ENCODE data around the gene SPI1. TPM values are rescaled to one million over a fixed set of nuclear protein-coding genes. Genes with fewer than 3 reads are reported as not detected.

SPI1 gene
- not detected in 2 replicates for polyA plus RNA-seq (2011; rRNA removed)
- polyA plus RNA-seq (2012; cell fraction: cytosol; rRNA removed), result 0.07 and 0.09 TPM in 2 replicates
- 0.28 TPM in 1 of 2 replicates, not detected in the other for polyA plus RNA-seq (2012; cell fraction: nucleus; rRNA removed)
- polyA plus RNA-seq (2017; fragmentation: RNase III; extraction: RNeasy Plus Mini Kit Qiagen cat#74134 plus additional on column Dnase treatment), result 0.07 to 0.21 TPM (median 0.14 TPM) in 3 replicates
- not detected in 2 replicates for polyA minus RNA-seq (2011; rRNA and poly(A)+ RNA removed)

GRCh38 chr11:47378010-47378835 is at the start of gene SPI1:
Gene SPI1, minus strand, starts transcription at chr11:47378547. Its CDS starts 194 bp downstream, at chr11:47378353.
- Histone ChIP-seq H3K4me2 (no peak within 1 kb of the TSS), H3K27ac (no peak within 1 kb of the TSS), H3K4me1 (peaks cover 21% of the 10 kb centered on the region), H3K9me3 (no peaks in the 10 kb centered on the region), H3K4me3 (no peak within 1 kb of the TSS)
- TF ChIP-seq CEBPB (IDR thresholded peaks at IDR 0.05) (no peak), CHD4 (IDR thresholded peaks at IDR 0.05; ENCODE audit: borderline replicate concordance) (no peak), HOXB5 (CRISPR knock-in tag; IDR thresholded peaks at IDR 0.05) (no peak), NR3C1 (IDR thresholded peaks at IDR 0.05) (no peak), HOXB13 (CRISPR knock-in tag; IDR thresholded peaks at IDR 0.05; ENCODE audit: low read depth) (no peak), POLR2AphosphoS2 (conservative IDR thresholded peaks at IDR 0.05; ENCODE audit: low read length) (no peak), HES2 (IDR thresholded peaks at IDR 0.05) (no peak), E2F6 (IDR thresholded peaks at IDR 0.05; ENCODE audit: borderline replicate concordance, low read depth) (no peak), NPAS2 (CRISPR knock-in tag; IDR thresholded peaks at IDR 0.05; ENCODE audit: borderline replicate concordance) (no peak), HOXA7 (CRISPR knock-in tag; IDR thresholded peaks at IDR 0.05) (no peak)
- POLR2A ChIA-PET, result no interaction called here
- CTCF ChIA-PET, result interaction anchor here (1.1 to 2.4 kb wide), 3 partner anchors 9 to 34 kb away, joined by 3 to 8 read pairs (median 6); no protein-coding TSS in a partner anchor
- ATAC-seq (no peak), DNase-seq (ENCODE audit: low read depth in 1 of 2, low spot score in 1 of 2) (no peak), FAIRE-seq (no peak)
- 83% methylated on average over 17 of the region's 31 CpGs for WGBS (ENCODE audit: missing lambda C conversion rate)

GRCh38 chr11:47426062-47426956 is 48.0 kb upstream of the SPI1 start, which contains the start of gene PSMC3:
Gene PSMC3, minus strand, starts transcription at chr11:47426439. Its CDS starts 160 bp downstream, at chr11:47426279.
- H3K4me2 ChIP-seq, result peak within 1 kb of the TSS; percentile 96
- FAIRE-seq (no peak), DNase-seq (ENCODE audit: low read depth in 1 of 2, low spot score in 1 of 2) (peak; percentile 92 to 97), ATAC-seq (peak; percentile 92 to 94)
- ChIA-PET CTCF (interaction anchor here (0.8 to 8.1 kb wide), 5 partner anchors 8 to 52 kb away, joined by 4 to 75 read pairs (median 4); partner anchors contain the start of gene SLC39A13), POLR2A (interaction anchor here (0.6 to 1.4 kb wide), 7 partner anchors 10 to 152 kb away, joined by 3 to 6 read pairs (median 4); no protein-coding TSS in a partner anchor)
- H3K9me3 ChIP-seq, result no peaks in the 10 kb centered on the region
- peak within 1 kb of the TSS; percentile 68 for H3K4me3 ChIP-seq
- 1% methylated on average over 46 of the region's 62 CpGs for WGBS (ENCODE audit: missing lambda C conversion rate)
- peaks cover 14% of the 10 kb centered on the region for H3K4me1 ChIP-seq
- peak within 1 kb of the TSS; percentile 88 to 92 for H3K27ac ChIP-seq
- 0 out of 2 replicates have a peak, but pooled peaks have one; percentile 22 for TF ChIP-seq HEYL (CRISPR knock-in tag; IDR thresholded peaks at IDR 0.05)
- TF ChIP-seq E2F6 (IDR thresholded peaks at IDR 0.05; ENCODE audit: borderline replicate concordance, low read depth), result no peak
- peak; percentile 74; the same call in 1 of the 2 replicates for TF ChIP-seq FOSB (CRISPR knock-in tag; IDR thresholded peaks at IDR 0.05)
- TF ChIP-seq REST (IDR thresholded peaks at IDR 0.05), result no peak
- TF ChIP-seq BHLHE40 (IDR thresholded peaks at IDR 0.05; ENCODE audit: low read depth, low read length), result peak; percentile 58; the same call in 1 of the 2 replicates
- TF ChIP-seq USF2 (IDR thresholded peaks at IDR 0.05), result peak; percentile 58; the same call in 1 of the 2 replicates
- TF ChIP-seq MAX (IDR thresholded peaks at IDR 0.05), result peak; percentile 92
- TF ChIP-seq GATA3 (IDR thresholded peaks at IDR 0.05; ENCODE audit: borderline replicate concordance), result no peak
- TF ChIP-seq POLR2A (IDR thresholded peaks at IDR 0.05; ENCODE audit: low read length), result peak; percentile 49
- TF ChIP-seq BCL3 (IDR thresholded peaks at IDR 0.05), result 0 out of 3 replicates have a peak, but pooled peaks have one; percentile 44
- TF ChIP-seq MAFK (IDR thresholded peaks at IDR 0.05; ENCODE audit: partially characterized antibody), result no peak
- 0 out of 2 replicates have a peak, but pooled peaks have one; percentile 11 for TF ChIP-seq SREBF2 (IDR thresholded peaks at IDR 0.05)
- peak; percentile 93 for TF ChIP-seq PHF8 (IDR thresholded peaks at IDR 0.05; ENCODE audit: borderline replicate concordance, low read depth)
- TF ChIP-seq HOXB13 (CRISPR knock-in tag; IDR thresholded peaks at IDR 0.05; ENCODE audit: low read depth), result peak; percentile 80; the same call in 1 of the 2 replicates
- TF ChIP-seq ESRRA (IDR thresholded peaks at IDR 0.05; ENCODE audit: borderline replicate concordance, low read length), result no peak
- TF ChIP-seq HOXA7 (CRISPR knock-in tag; IDR thresholded peaks at IDR 0.05), result 0 out of 2 replicates have a peak, but pooled peaks have one; percentile 54
- no peak for TF ChIP-seq MYC (IDR thresholded peaks at IDR 0.05; ENCODE audit: borderline replicate concordance, low read length)

Measured in A549 (cell line).